Activated naive CD4-positive, alpha-beta T cell treated with anti-CD3 and anti-CD28 coated beads for 36 hours (primary cell): ENCODE measurements around the gene NEK1. TPM values are rescaled to one million over a fixed set of nuclear protein-coding genes. Genes with fewer than 3 reads are reported as not detected.
"Not testable (repeated sequence)": the region's sequence is repeated elsewhere in the genome, so short reads cannot be mapped to it uniquely, and the experiment has no call there.

ENCODE experiments used
- CTCF ChIA-PET: fragments of 350-600 bp; sonication (Branson Sonifier 250); formaldehyde crosslinking; loops from one replicate; lab custom pipeline; 2021; ENCODE audit warnings: antibody characterized with exemption; lab: Charles Lee
- DNase-seq: peaks from one replicate; pipeline ENCODE4 v3.0.0-alpha.2; 2020
- H3K27ac Mint-ChIP-seq: one replicate; pipeline ENCODE4 v1.8.0; 2021; ENCODE audit warnings: mild to moderate bottlenecking, mixed read lengths
- H3K27me3 Mint-ChIP-seq: one replicate; pipeline ENCODE4 v1.8.0; 2021; ENCODE audit warnings: low read depth, mixed read lengths
- H3K36me3 Mint-ChIP-seq: one replicate; pipeline ENCODE4 v1.8.0; 2021; ENCODE audit warnings: low read depth, mixed read lengths
- H3K4me1 Mint-ChIP-seq: one replicate; pipeline ENCODE4 v1.8.0; 2021; ENCODE audit warnings: low read depth, mixed read lengths
- H3K4me3 Mint-ChIP-seq: one replicate; pipeline ENCODE4 v1.8.0; 2021; ENCODE audit warnings: mild to moderate bottlenecking, moderate library complexity, mixed read lengths
- H3K9me3 Mint-ChIP-seq: one replicate; pipeline ENCODE4 v1.8.0; 2021; ENCODE audit warnings: mixed read lengths
- intact Hi-C: fragments of 100-400 bp; cut with micrococcal nuclease; formaldehyde crosslinking; loops from one replicate; pipeline ENCODE4 v1.15.1; 2023
- total RNA-seq, 2 experiments: library from RNA; stranded (reverse); gene quantifications; one replicate each; pipeline ENCODE4 v1.2.3, GENCODE V29; 2021

The NEK1 gene
- total RNA-seq, 2 experiments from 2014 or later = 9.5 to 10.3 TPM

DNA sequence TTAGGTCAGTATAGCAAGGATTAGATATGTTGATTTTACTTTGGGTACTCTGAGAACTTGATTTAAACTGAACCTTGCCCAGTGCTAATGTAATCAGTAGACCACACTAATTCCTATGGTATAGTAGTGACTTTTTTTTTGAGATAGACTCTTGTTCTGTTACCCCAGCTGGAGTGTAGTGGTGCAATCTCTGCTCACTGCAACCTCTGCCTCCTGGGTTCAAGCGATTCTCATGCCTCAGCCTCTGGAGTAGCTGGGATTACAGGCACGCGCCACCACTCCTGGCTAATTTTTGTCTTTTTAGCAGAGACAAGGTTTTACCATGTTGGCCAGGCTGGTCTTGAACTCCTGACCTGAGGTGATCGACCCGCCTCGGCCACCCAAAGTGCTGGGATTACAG is 11.6 kb upstream of the NEK1 start:
- peaks cover 48% of the 10 kb centered on the region for H3K4me1 Mint-ChIP-seq
- intact Hi-C loops, DNase-seq, H3K9me3 Mint-ChIP-seq, H3K4me3 Mint-ChIP-seq, CTCF ChIA-PET, H3K27ac Mint-ChIP-seq, H3K27me3 Mint-ChIP-seq, H3K36me3 Mint-ChIP-seq: not testable (repeated sequence)

GRCh38 chr4:169622566-169622965 is 10.2 kb upstream of the NEK1 start:
- Mint-ChIP-seq H3K27ac (peak overlapping the region; percentile 80), H3K36me3 (peaks cover 1% of the 10 kb centered on the region), H3K9me3 (no peaks in the 10 kb centered on the region), H3K4me3 (peak overlapping the region; percentile 40), H3K27me3 (no peaks in the 10 kb centered on the region), H3K4me1 (peaks cover 55% of the 10 kb centered on the region)
- CTCF ChIA-PET = interaction anchor here (1.5 kb wide), 1 partner anchor 10 kb away, joined by 9 read pairs; the partner anchor contains the start of gene NEK1
- no peak for DNase-seq
- intact Hi-C loops = loop anchor here (1.0 kb wide), 1 partner anchor 169 kb away; no protein-coding TSS in a partner anchor

GRCh38 chr4:169621731-169622492 is 9.5 kb upstream of the NEK1 start:
- Mint-ChIP-seq H3K9me3 (no peaks in the 10 kb centered on the region), H3K4me3 (peak overlapping the region; percentile 93), H3K36me3 (peaks cover 1% of the 10 kb centered on the region), H3K4me1 (peaks cover 55% of the 10 kb centered on the region), H3K27me3 (no peaks in the 10 kb centered on the region), H3K27ac (peak overlapping the region; percentile 88)
- intact Hi-C loops = loop anchor here (1.0 to 2.0 kb wide), 5 partner anchors 38 to 1141 kb away; partner anchors contain the start of genes CBR4, DDX60L and HPF1
- CTCF ChIA-PET = interaction anchor here (1.5 to 3.9 kb wide), 2 partner anchors 9 to 38 kb away, joined by 9 to 18 read pairs; partner anchors contain the start of gene NEK1
- DNase-seq = no peak

DNA sequence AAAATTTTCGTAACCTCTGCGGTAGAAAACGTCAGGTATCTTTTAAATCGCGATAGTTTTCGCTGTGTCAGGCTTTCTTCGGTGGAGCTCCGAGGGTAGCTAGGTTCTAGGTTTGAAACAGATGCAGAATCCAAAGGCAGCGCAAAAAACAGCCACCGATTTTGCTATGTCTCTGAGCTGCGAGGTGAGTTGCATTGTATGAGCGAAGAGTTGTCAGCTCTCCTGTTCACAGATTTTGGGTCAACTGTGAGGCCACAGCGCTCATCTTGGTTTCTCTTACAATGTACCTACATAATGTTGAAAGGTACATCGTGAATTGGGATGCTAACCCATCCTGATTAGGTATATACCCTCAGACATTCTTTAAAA is 8.5 kb upstream of the NEK1 start:
- Mint-ChIP-seq H3K4me1 (peaks cover 56% of the 10 kb centered on the region), H3K27ac (peak overlapping the region; percentile 96), H3K27me3 (no peaks in the 10 kb centered on the region), H3K9me3 (no peaks in the 10 kb centered on the region), H3K36me3 (peaks cover 1% of the 10 kb centered on the region), H3K4me3 (peak overlapping the region; percentile 93)
- CTCF ChIA-PET = interaction anchor here (0.7 to 3.9 kb wide), 4 partner anchors 8 to 55 kb away, joined by 3 to 18 read pairs (median 6); partner anchors contain the start of gene NEK1
- intact Hi-C loops = loop anchor here (1.0 to 2.0 kb wide), 6 partner anchors 9 to 1140 kb away; partner anchors contain the start of genes CBR4, DDX60L, HPF1 and NEK1
- peak; percentile 39 for DNase-seq

GRCh38 chr4:169619958-169620879 is 7.8 kb upstream of the NEK1 start, which contains the start of gene CLCN3:
Gene CLCN3, plus strand, starts transcription at chr4:169620578. Its CDS starts 15,351 bp downstream, at chr4:169635929.
- CTCF ChIA-PET = interaction anchor here (0.7 to 3.9 kb wide), 8 partner anchors 8 to 64 kb away, joined by 3 to 18 read pairs (median 3); no protein-coding TSS in a partner anchor

GRCh38 chr4:169619518-169619957 is 7.2 kb upstream of the NEK1 start:
- CTCF ChIA-PET = interaction anchor here (0.6 to 3.9 kb wide), 7 partner anchors 9 to 110 kb away, joined by 3 to 18 read pairs (median 3); no protein-coding TSS in a partner anchor
- Mint-ChIP-seq H3K27ac (peak overlapping the region; percentile 96), H3K4me3 (peak overlapping the region; percentile 93), H3K36me3 (peaks cover 1% of the 10 kb centered on the region), H3K9me3 (no peaks in the 10 kb centered on the region), H3K4me1 (peaks cover 57% of the 10 kb centered on the region), H3K27me3 (no peaks in the 10 kb centered on the region)
- DNase-seq = peak; percentile 59
- intact Hi-C loops = no loop called here

More at GRCh38 chr4:169619958-169620879, 7.8 kb upstream of the NEK1 start, which contains the start of gene CLCN3:
- Mint-ChIP-seq H3K27ac (peak within 1 kb of the TSS; percentile 96), H3K4me1 (peaks cover 59% of the 10 kb centered on the region), H3K4me3 (peak within 1 kb of the TSS; percentile 93), H3K9me3 (no peaks in the 10 kb centered on the region), H3K36me3 (peaks cover 1% of the 10 kb centered on the region), H3K27me3 (no peaks in the 10 kb centered on the region)
- DNase-seq = peak; percentile 90
- intact Hi-C loops = loop anchor here (1.0 to 2.0 kb wide), 4 partner anchors 8 to 1139 kb away; partner anchors contain the start of genes CBR4, DDX60L and NEK1

GRCh38 chr4:169618986-169619385 is 6.6 kb upstream of the NEK1 start:
- H3K27ac Mint-ChIP-seq = peak overlapping the region; percentile 71
- peak overlapping the region; percentile 93 for H3K4me3 Mint-ChIP-seq
- DNase-seq = no peak
- H3K36me3 Mint-ChIP-seq = peaks cover 1% of the 10 kb centered on the region
- CTCF ChIA-PET = interaction anchor here (0.6 to 3.9 kb wide), 7 partner anchors 10 to 110 kb away, joined by 3 to 18 read pairs (median 3); no protein-coding TSS in a partner anchor
- H3K9me3 Mint-ChIP-seq = no peaks in the 10 kb centered on the region
- no peaks in the 10 kb centered on the region for H3K27me3 Mint-ChIP-seq
- intact Hi-C loops = loop anchor here (1.0 kb wide), 1 partner anchor 8 kb away; no protein-coding TSS in a partner anchor
- H3K4me1 Mint-ChIP-seq = peaks cover 57% of the 10 kb centered on the region

GRCh38 chr4:169618286-169618685 is 5.9 kb upstream of the NEK1 start:
- peaks cover 56% of the 10 kb centered on the region for H3K4me1 Mint-ChIP-seq
- H3K27me3 Mint-ChIP-seq = no peaks in the 10 kb centered on the region
- no peaks in the 10 kb centered on the region for H3K9me3 Mint-ChIP-seq
- intact Hi-C loops = loop anchor here (1.0 kb wide), 1 partner anchor 9 kb away; no protein-coding TSS in a partner anchor
- peak overlapping the region; percentile 93 for H3K4me3 Mint-ChIP-seq
- H3K27ac Mint-ChIP-seq = peak overlapping the region; percentile 71
- no peak for DNase-seq
- H3K36me3 Mint-ChIP-seq = no peaks in the 10 kb centered on the region
- CTCF ChIA-PET = interaction anchor here (0.6 to 3.9 kb wide), 2 partner anchors 41 to 59 kb away, joined by 3 to 18 read pairs; no protein-coding TSS in a partner anchor

DNA sequence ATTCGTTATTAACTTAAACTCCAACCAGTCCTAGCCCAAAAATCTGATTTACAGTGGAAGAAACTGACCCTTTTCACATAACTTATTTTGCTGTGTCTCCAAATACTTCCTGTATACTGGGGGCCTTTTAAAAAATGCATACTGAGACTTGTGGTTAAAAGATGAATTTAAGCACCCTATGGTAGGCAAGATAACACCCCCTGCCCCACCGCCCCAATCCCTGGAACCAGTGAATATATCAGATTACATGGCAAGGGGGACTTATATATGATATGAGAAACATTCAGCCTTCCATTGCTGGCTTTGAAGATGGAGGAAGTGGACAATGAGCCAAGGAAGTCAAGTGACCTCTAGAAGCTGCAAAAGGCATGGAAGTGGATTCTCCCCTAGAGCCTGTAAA is 4.9 kb upstream of the NEK1 start:
- no peaks in the 10 kb centered on the region for H3K36me3 Mint-ChIP-seq
- H3K4me3 Mint-ChIP-seq = no peak overlapping the region
- intact Hi-C loops = no loop called here
- no peak overlapping the region for H3K27ac Mint-ChIP-seq
- no peak for DNase-seq
- H3K9me3 Mint-ChIP-seq = no peaks in the 10 kb centered on the region
- CTCF ChIA-PET = no interaction called here
- peaks cover 51% of the 10 kb centered on the region for H3K4me1 Mint-ChIP-seq
- H3K27me3 Mint-ChIP-seq = no peaks in the 10 kb centered on the region

DNA sequence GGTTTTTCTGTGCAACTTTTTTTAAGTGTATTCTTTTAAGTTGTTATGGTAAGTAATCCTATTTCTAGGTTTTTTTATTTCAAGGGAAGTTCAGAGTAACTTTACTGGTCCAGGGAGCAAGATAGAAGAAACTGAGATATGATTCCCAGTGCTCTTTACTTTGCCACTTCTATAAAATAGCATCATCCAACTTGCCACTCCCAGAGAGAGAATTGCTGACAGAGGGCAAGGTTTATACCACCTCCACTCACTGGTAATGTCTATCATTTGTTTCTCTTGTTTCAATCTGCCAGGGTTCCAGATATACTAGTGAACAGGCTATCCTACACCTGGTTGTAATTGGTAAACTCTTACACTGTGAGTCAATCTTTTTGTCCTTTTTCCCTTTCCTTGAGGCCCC is 4.5 kb upstream of the NEK1 start:
- H3K27me3 Mint-ChIP-seq = no peaks in the 10 kb centered on the region
- H3K36me3 Mint-ChIP-seq = no peaks in the 10 kb centered on the region
- intact Hi-C loops = no loop called here
- CTCF ChIA-PET = no interaction called here
- H3K4me3 Mint-ChIP-seq = no peak overlapping the region
- peaks cover 47% of the 10 kb centered on the region for H3K4me1 Mint-ChIP-seq
- no peaks in the 10 kb centered on the region for H3K9me3 Mint-ChIP-seq
- no peak overlapping the region for H3K27ac Mint-ChIP-seq
- no peak for DNase-seq

GRCh38 chr4:169615467-169616106 is 3.2 kb upstream of the NEK1 start:
- intact Hi-C loops = no loop called here
- peaks cover 53% of the 10 kb centered on the region for H3K4me1 Mint-ChIP-seq

More at GRCh38 chr4:169615467-169616106, 3.2 kb upstream of the NEK1 start:
- no peaks in the 10 kb centered on the region for H3K36me3 Mint-ChIP-seq
- H3K9me3 Mint-ChIP-seq = no peaks in the 10 kb centered on the region
- peak overlapping the region; percentile 61 for H3K27ac Mint-ChIP-seq
- no peak overlapping the region for H3K4me3 Mint-ChIP-seq
- CTCF ChIA-PET = interaction anchor here (1.0 to 1.3 kb wide), 2 partner anchors 45 to 47 kb away, joined by 3 read pairs; no protein-coding TSS in a partner anchor
- no peaks in the 10 kb centered on the region for H3K27me3 Mint-ChIP-seq
- DNase-seq = peak; percentile 66
